CD4-positive, alpha-beta T cell (primary cell): Measurements from ENCODE around the gene GRIA4. TPM values are rescaled to one million over a fixed set of nuclear protein-coding genes. Genes with fewer than 3 reads are reported as not detected.

Source experiments
- ATAC-seq: fragments of 200-7000 bp; cut with Tn5 transposase; one replicate; pipeline ENCODE4 v1.10.0; 2022; ENCODE audit warnings: mild to moderate bottlenecking; ENCODE audit not compliant: poor library complexity
- CTCF ChIA-PET: fragments of 350-600 bp; sonication (Branson Sonifier 250); formaldehyde crosslinking; loops from one replicate; lab custom pipeline; 2021; ENCODE audit warnings: antibody characterized with exemption, inconsistent platforms; lab: Charles Lee
- POLR2A ChIA-PET: fragments of 350-600 bp; sonication (Branson Sonifier 250); formaldehyde crosslinking; loops from one replicate; lab custom pipeline; 2021; ENCODE audit warnings: antibody characterized with exemption, inconsistent platforms; lab: Charles Lee
- DNase-seq, 14 experiments: peaks; one replicate each; pipeline ENCODE4 v3.0.0-alpha.2; 2013 to 2020; ENCODE audit warnings: mixed read lengths in 2 of 14
- H3K27ac ChIP-seq, 2 donors: one replicate each; pipeline versions ENCODE4 v1.5.1 to v1.7.0; 2013; ENCODE audit warnings: low read length in 2 of 2, low read depth in 1 of 2, mild to moderate bottlenecking in 1 of 2
- H3K27me3 ChIP-seq, 2 experiments: 1 replicate in 1 of 2; 2 replicates in 1 of 2; pipeline versions ENCODE4 v1.6.1 to v1.7.0; 2013; ENCODE audit warnings: low read length in 2 of 2, control low read depth in 1 of 2, mild to moderate bottlenecking in 1 of 2, moderate library complexity in 1 of 2; ENCODE audit not compliant: insufficient read depth in 2 of 2, control insufficient read depth in 1 of 2
- H3K36me3 ChIP-seq: one replicate; pipeline ENCODE4 v1.6.1; 2013; ENCODE audit warnings: low read length, control low read depth; ENCODE audit not compliant: insufficient read depth
- H3K4me1 ChIP-seq: one replicate; pipeline ENCODE4 v1.6.1; 2013; ENCODE audit warnings: low read length, control low read depth; ENCODE audit not compliant: insufficient read depth
- H3K4me3 ChIP-seq: one replicate; pipeline ENCODE4 v1.5.1; 2013; ENCODE audit warnings: mild to moderate bottlenecking, low read length, moderate library complexity
- H3K9me3 ChIP-seq, 2 experiments: 1 replicate in 1 of 2; 2 replicates in 1 of 2; pipeline versions ENCODE4 v1.6.1 to v1.7.0; 2013; ENCODE audit warnings: low read length in 2 of 2, mild to moderate bottlenecking in 2 of 2, control low read depth in 1 of 2, moderate library complexity in 1 of 2; ENCODE audit not compliant: control insufficient read depth in 1 of 2, insufficient read depth in 1 of 2
- H3K27ac Mint-ChIP-seq: one replicate; pipeline ENCODE4 v1.8.0; 2020; ENCODE audit warnings: mixed read lengths
- H3K27me3 Mint-ChIP-seq: one replicate; pipeline ENCODE4 v1.8.0; 2021; ENCODE audit warnings: mixed read lengths
- H3K36me3 Mint-ChIP-seq: one replicate; pipeline ENCODE4 v1.8.0; 2021; ENCODE audit warnings: low read depth, mixed read lengths
- H3K4me1 Mint-ChIP-seq: one replicate; pipeline ENCODE4 v1.8.0; 2021; ENCODE audit warnings: low read depth, mixed read lengths
- H3K4me3 Mint-ChIP-seq: one replicate; pipeline ENCODE4 v1.8.0; 2020; ENCODE audit warnings: mild to moderate bottlenecking, mixed read lengths
- H3K9me3 Mint-ChIP-seq: one replicate; pipeline ENCODE4 v1.8.0; 2020; ENCODE audit warnings: mixed read lengths
- intact Hi-C, 2 experiments: fragments of 100-400 bp; cut with DNase I in 1 of 2; cut with micrococcal nuclease in 1 of 2; formaldehyde crosslinking; loops; one replicate each; pipeline versions ENCODE4 v1.15.1 to v1.9.0; 2023 to 2025; cut with DNase I, micrococcal nuclease
- total RNA-seq, 174 experiments: library from RNA in 2 of 174; stranded (reverse) in 2 of 174; gene quantifications; one replicate each; pipeline ENCODE4 v1.2.3 and lab custom pipeline; 2021 to 2026
- TF ChIP-seq, protein P1 (sequence below): fragments of 200-600 bp; IDR thresholded peaks from one replicate; pipeline ENCODE4 v1.8.0; 2022; ENCODE audit warnings: antibody characterized with exemption, mild to moderate bottlenecking

GRIA4 gene
- total RNA-seq, 2 experiments from 2014 or later = not detected

GRCh38 chr11:105636496-105636895 lies 26.6 kb downstream of the GRIA4 start:
- TF ChIP-seq, protein P1, sequence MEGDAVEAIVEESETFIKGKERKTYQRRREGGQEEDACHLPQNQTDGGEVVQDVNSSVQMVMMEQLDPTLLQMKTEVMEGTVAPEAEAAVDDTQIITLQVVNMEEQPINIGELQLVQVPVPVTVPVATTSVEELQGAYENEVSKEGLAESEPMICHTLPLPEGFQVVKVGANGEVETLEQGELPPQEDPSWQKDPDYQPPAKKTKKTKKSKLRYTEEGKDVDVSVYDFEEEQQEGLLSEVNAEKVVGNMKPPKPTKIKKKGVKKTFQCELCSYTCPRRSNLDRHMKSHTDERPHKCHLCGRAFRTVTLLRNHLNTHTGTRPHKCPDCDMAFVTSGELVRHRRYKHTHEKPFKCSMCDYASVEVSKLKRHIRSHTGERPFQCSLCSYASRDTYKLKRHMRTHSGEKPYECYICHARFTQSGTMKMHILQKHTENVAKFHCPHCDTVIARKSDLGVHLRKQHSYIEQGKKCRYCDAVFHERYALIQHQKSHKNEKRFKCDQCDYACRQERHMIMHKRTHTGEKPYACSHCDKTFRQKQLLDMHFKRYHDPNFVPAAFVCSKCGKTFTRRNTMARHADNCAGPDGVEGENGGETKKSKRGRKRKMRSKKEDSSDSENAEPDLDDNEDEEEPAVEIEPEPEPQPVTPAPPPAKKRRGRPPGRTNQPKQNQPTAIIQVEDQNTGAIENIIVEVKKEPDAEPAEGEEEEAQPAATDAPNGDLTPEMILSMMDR = no peak
- ChIA-PET POLR2A (no interaction called here), CTCF (no interaction called here)
- ATAC-seq (no peak), DNase-seq (no peak)
- Mint-ChIP-seq H3K36me3 (no peaks in the 10 kb centered on the region), H3K4me3 (no peak overlapping the region), H3K9me3 (no peaks in the 10 kb centered on the region), H3K27me3 (no peaks in the 10 kb centered on the region), H3K27ac (no peak overlapping the region), H3K4me1 (no peaks in the 10 kb centered on the region)
- no peaks in the 10 kb centered on the region for H3K9me3 ChIP-seq
- no peaks in the 10 kb centered on the region for H3K36me3 ChIP-seq
- H3K27me3 ChIP-seq = no peaks in the 10 kb centered on the region
- intact Hi-C loops = no loop called here
- no peak overlapping the region for H3K27ac ChIP-seq
- H3K4me1 ChIP-seq = no peaks in the 10 kb centered on the region
- no peak overlapping the region for H3K4me3 ChIP-seq

DNA sequence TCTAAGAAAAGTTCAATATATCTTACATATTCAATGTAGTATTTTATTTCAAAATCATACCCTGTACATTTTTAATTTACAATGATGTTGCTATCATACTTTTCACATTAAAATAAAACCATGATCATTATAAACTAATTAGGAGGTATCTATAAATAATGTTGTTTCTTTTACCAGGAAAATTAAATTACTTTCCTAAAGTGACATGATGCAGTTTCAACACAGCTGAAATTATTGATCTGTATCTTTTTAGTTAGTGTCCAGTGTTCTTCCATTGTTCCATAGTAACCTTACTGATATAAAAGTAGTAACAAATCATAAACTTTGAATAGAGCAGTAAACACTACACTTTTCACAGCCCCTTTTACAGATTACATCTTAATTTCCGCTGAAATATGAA lies 29.7 kb downstream of the GRIA4 start:
- POLR2A ChIA-PET = no interaction called here
- CTCF ChIA-PET = no interaction called here
- no peaks in the 10 kb centered on the region for H3K27me3 Mint-ChIP-seq
- Histone ChIP-seq H3K36me3 (no peaks in the 10 kb centered on the region), H3K4me1 (no peaks in the 10 kb centered on the region), H3K9me3 (no peaks in the 10 kb centered on the region), H3K4me3 (no peak overlapping the region), H3K27me3 (no peaks in the 10 kb centered on the region), H3K27ac (no peak overlapping the region)
- no peaks in the 10 kb centered on the region for H3K9me3 Mint-ChIP-seq
- H3K4me1 Mint-ChIP-seq = no peaks in the 10 kb centered on the region
- TF ChIP-seq, protein P1 = no peak
- no peak overlapping the region for H3K4me3 Mint-ChIP-seq
- ATAC-seq (no peak), DNase-seq (no peak)
- intact Hi-C loops = no loop called here
- H3K27ac Mint-ChIP-seq = no peak overlapping the region
- H3K36me3 Mint-ChIP-seq = no peaks in the 10 kb centered on the region

GRCh38 chr11:105641433-105641832 lies 31.6 kb downstream of the GRIA4 start:
- TF ChIP-seq, protein P1 = no peak
- Histone ChIP-seq H3K4me1 (no peaks in the 10 kb centered on the region), H3K9me3 (no peaks in the 10 kb centered on the region), H3K27me3 (no peaks in the 10 kb centered on the region), H3K36me3 (no peaks in the 10 kb centered on the region), H3K27ac (no peak overlapping the region), H3K4me3 (no peak overlapping the region)
- ChIA-PET CTCF (interaction anchor here (1.1 kb wide), 1 partner anchor 10 kb away, joined by 3 read pairs; no protein-coding TSS in a partner anchor), POLR2A (no interaction called here)
- Mint-ChIP-seq H3K27me3 (no peaks in the 10 kb centered on the region), H3K4me1 (no peaks in the 10 kb centered on the region), H3K9me3 (no peaks in the 10 kb centered on the region), H3K27ac (no peak overlapping the region), H3K4me3 (no peak overlapping the region), H3K36me3 (no peaks in the 10 kb centered on the region)
- no peak for DNase-seq
- intact Hi-C loops = no loop called here
- ATAC-seq = no peak
